GM21717 (cell line): ENCODE data around the gene PNPLA7.

Source experiments
- ATAC-seq: cut with Tn5 transposase; IDR thresholded peaks from one replicate; pipeline ENCODE4 v1.9.1; 2021; ENCODE audit warnings: mild to moderate bottlenecking, moderate library complexity; ENCODE audit not compliant: unreplicated experiment

The PNPLA7 gene

GRCh38 chr9:137437691-137438590, 112.3 kb downstream of the PNPLA7 start:
- ATAC-seq = no peak

GRCh38 chr9:137436761-137437600, 113.2 kb downstream of the PNPLA7 start:
- ATAC-seq = no peak

GRCh38 chr9:137435980-137436760, 114.0 kb downstream of the PNPLA7 start:
- ATAC-seq = no peak

- no peak for ATAC-seq
These were observed 114.8 kb downstream of the PNPLA7 start for GRCh38 chr9:137435381-137435891.

GRCh38 chr9:137434498-137435380, 115.5 kb downstream of the PNPLA7 start:
- no peak for ATAC-seq

- ATAC-seq = no peak
These were observed 116.2 kb downstream of the PNPLA7 start for GRCh38 chr9:137433916-137434431.

- ATAC-seq = no peak
These were observed 116.8 kb downstream of the PNPLA7 start for GRCh38 chr9:137433349-137433915.

GRCh38 chr9:137432687-137433348, 117.4 kb downstream of the PNPLA7 start:
- ATAC-seq = no peak

GRCh38 chr9:137431416-137431931, 118.7 kb downstream of the PNPLA7 start:
- ATAC-seq = no peak

GRCh38 chr9:137430723-137431415, 119.3 kb downstream of the PNPLA7 start:
- no peak for ATAC-seq

GRCh38 chr9:137429974-137430722, 120.1 kb downstream of the PNPLA7 start:
- no peak for ATAC-seq

- no peak for ATAC-seq
These were observed 120.7 kb downstream of the PNPLA7 start for GRCh38 chr9:137429546-137429890.

GRCh38 chr9:137428841-137429545, 121.2 kb downstream of the PNPLA7 start:
- ATAC-seq = no peak

DNA sequence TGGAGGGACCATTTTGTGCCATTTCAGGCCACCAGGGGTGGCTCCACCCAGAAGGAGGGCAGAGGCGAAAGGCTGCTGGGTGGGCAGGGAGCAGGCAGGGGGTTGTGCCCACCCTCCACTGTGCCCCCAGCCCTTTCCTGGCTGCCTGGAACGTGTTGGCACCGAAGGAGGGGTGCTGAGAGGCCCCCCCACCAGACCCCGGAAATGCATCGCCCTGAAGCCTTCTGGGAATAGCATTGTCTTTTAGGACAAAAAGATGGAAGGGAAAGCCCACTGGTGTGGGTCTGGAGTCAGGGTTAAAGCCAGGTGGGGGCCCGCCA, 121.9 kb downstream of the PNPLA7 start:
- no peak for ATAC-seq

DNA sequence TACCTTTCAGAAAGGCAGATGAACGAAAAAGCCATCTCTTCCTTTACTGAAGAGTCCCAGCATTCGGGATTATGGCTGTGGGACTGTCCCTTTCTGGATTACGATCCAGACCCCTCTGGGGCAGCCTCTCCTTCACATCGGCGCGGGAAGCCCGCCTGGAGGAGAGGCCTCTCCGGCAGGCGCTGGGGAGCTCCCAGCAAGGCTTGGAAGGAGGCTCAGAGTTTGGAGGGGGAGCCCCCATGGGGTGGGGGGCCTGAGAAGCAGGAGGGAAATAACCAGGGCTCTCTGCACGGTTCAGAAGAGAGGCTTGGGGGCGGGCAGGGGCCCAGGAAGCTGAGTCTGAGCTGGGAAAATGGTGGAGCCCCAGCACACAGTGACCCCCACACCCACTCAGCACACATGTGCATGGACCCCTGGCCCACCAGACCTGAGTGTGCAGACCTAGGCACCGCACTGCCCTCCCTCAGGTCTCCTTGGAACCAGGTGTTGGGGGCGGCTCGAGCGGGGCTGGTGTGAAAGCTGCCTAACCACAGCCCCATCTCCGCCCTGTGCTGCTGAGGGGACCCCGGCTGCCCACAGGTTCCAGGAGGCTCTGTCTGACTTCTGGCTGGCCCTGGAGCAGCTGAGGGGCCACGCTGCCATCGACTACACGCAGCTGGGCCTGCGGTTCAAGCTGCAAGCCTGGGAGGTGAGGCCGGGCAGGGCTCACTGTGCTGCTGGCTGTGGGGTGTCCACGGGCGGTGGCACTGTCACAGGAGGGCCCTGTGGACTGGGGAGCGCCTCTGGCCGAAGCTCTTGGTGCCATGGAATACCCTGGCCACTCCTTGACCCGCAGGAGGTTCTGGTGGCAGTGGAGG, 122.5 kb downstream of the PNPLA7 start:
- ATAC-seq = no peak
